ENCODE data around the gene SYT3.

- no peak for TF ChIP-seq CTCF (IDR thresholded peaks at IDR 0.05; ENCODE audit: insufficient read depth, low read length)
- no peak for TF ChIP-seq REST (IDR thresholded peaks at IDR 0.05; ENCODE audit: insufficient replicate concordance, low read depth)
- TF ChIP-seq POLR2AphosphoS5 (IDR thresholded peaks at IDR 0.05; ENCODE audit: low read depth): no peak
- no peak for TF ChIP-seq GABPA (IDR thresholded peaks at IDR 0.05; ENCODE audit: low read depth)
- TF ChIP-seq SPI1 (IDR thresholded peaks at IDR 0.05; ENCODE audit: borderline replicate concordance, low read depth): no peak
These were observed 11.5 kb downstream of the SYT3 start for GRCh38 chr19:50628146-50628545.

All from HL-60 (cell line).